KMS-11 (cell line): ENCODE results near the gene NMB.
A peak's percentile ranks its signal among the peaks of the same experiment; 100 is the strongest.
"Not testable (repeated sequence)": the region's sequence is repeated elsewhere in the genome, so short reads cannot be mapped to it uniquely, and the experiment has no call there.

Experiments used
- H2AFZ ChIP-seq: fragments of 200-600 bp; sonication (generic); 2 replicates; pipeline ENCODE4 v1.6.1; 2016; ENCODE audit warnings: antibody characterized with exemption, mixed run types, low read depth
- H3K27ac ChIP-seq: fragments of 200-600 bp; sonication (generic); 2 replicates; pipeline ENCODE4 v1.6.1; 2016; ENCODE audit warnings: mild to moderate bottlenecking, mixed run types
- H3K27me3 ChIP-seq: fragments of 200-600 bp; sonication (generic); 2 replicates; pipeline ENCODE4 v1.6.1; 2017; ENCODE audit warnings: mild to moderate bottlenecking, low read depth, mixed run types, moderate library complexity; ENCODE audit not compliant: insufficient read depth
- H3K36me3 ChIP-seq: fragments of 200-600 bp; sonication (generic); 2 replicates; pipeline ENCODE4 v1.6.1; 2017; ENCODE audit warnings: mild to moderate bottlenecking, mixed run types; ENCODE audit not compliant: insufficient read depth
- H3K4me1 ChIP-seq: fragments of 200-600 bp; sonication (generic); 2 replicates; pipeline ENCODE4 v1.6.1; 2016; ENCODE audit warnings: mild to moderate bottlenecking, low read depth, mixed run types; ENCODE audit not compliant: poor library complexity, severe bottlenecking
- H3K4me2 ChIP-seq: fragments of 200-600 bp; sonication (generic); 2 replicates; pipeline ENCODE4 v1.7.0; 2016; ENCODE audit warnings: mild to moderate bottlenecking, mixed run types
- H3K4me3 ChIP-seq: fragments of 200-600 bp; sonication (generic); IDR thresholded peaks from 2 replicates; pipeline ENCODE4 v1.6.1; 2017; ENCODE audit warnings: low read depth, low read length, mixed read lengths; ENCODE audit not compliant: insufficient read depth
- H3K79me2 ChIP-seq: fragments of 200-600 bp; sonication (generic); 2 replicates; pipeline ENCODE4 v1.6.1; 2016; ENCODE audit warnings: low read depth, mixed run types; ENCODE audit not compliant: insufficient read depth
- H3K9ac ChIP-seq: fragments of 200-600 bp; sonication (generic); 2 replicates; pipeline ENCODE4 v1.6.1; 2016; ENCODE audit warnings: mild to moderate bottlenecking, mixed run types
- H4K20me1 ChIP-seq: fragments of 200-600 bp; sonication (generic); 2 replicates; pipeline ENCODE4 v1.6.1; 2016; ENCODE audit warnings: mild to moderate bottlenecking, mixed run types; ENCODE audit not compliant: insufficient read depth
- TF ChIP-seq, protein P1 (sequence below): fragments of 200-600 bp; sonication (generic); conservative IDR thresholded peaks from 2 replicates; pipeline ENCODE4 v1.6.1; 2017; ENCODE audit warnings: low read depth, mild to moderate bottlenecking, antibody characterized with exemption, low read length, moderate library complexity, mixed read lengths

The NMB gene

DNA sequence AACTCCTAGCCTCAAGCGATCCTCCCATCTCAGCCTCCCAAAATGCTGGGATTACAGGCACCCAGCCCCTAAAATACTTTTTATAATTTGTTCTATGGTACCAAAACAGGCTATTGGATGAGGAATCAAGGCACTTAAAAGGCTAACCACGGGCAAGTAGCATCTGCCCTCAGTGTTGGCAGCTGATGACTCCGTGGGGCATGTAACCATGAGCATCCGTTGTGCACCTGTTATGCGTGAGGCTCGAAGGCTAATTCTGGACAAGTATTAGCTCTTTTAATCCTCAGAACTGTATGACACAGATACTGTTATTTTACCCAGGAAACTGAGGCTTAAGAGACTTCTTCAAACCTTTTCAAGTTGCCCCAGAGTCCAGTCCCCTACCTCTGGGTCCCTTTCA, 14.2 kb downstream of the NMB start:
- Histone ChIP-seq H4K20me1 (no peaks in the 10 kb centered on the region), H3K9ac (no peak overlapping the region), H3K4me1 (peaks cover 6% of the 10 kb centered on the region), H3K27me3 (no peaks in the 10 kb centered on the region), H3K27ac (no peak overlapping the region), H3K36me3 (no peaks in the 10 kb centered on the region; the same call in 1 of the 2 replicates), H3K4me2 (no peak overlapping the region), H2AFZ (no peak overlapping the region), H3K79me2 (no peaks in the 10 kb centered on the region), H3K4me3 (no peak overlapping the region)
- TF ChIP-seq, protein P1, sequence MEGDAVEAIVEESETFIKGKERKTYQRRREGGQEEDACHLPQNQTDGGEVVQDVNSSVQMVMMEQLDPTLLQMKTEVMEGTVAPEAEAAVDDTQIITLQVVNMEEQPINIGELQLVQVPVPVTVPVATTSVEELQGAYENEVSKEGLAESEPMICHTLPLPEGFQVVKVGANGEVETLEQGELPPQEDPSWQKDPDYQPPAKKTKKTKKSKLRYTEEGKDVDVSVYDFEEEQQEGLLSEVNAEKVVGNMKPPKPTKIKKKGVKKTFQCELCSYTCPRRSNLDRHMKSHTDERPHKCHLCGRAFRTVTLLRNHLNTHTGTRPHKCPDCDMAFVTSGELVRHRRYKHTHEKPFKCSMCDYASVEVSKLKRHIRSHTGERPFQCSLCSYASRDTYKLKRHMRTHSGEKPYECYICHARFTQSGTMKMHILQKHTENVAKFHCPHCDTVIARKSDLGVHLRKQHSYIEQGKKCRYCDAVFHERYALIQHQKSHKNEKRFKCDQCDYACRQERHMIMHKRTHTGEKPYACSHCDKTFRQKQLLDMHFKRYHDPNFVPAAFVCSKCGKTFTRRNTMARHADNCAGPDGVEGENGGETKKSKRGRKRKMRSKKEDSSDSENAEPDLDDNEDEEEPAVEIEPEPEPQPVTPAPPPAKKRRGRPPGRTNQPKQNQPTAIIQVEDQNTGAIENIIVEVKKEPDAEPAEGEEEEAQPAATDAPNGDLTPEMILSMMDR: no peak

DNA sequence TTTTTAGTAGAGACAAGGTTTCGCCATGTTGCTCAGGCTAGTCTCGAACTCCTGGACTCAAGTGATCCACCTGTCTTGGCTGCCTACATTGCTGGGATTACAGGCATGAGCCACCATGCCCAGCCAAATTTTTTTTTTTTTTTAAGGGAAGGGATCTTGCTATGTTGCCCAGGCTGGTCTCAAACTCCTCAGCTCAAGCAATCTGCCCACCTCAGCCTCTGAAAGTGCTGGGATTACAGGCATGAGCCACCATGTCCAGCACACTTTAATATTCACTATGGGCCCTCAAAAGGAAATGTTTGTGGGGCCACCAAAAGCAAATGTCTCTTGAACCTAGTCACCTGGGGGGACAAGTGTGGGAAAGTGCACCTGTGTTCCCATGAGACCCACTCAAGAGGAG, 15.4 kb downstream of the NMB start:
- H3K9ac ChIP-seq, H4K20me1 ChIP-seq, H3K79me2 ChIP-seq, H3K4me3 ChIP-seq, H3K36me3 ChIP-seq, H3K27ac ChIP-seq, H3K27me3 ChIP-seq, H2AFZ ChIP-seq, H3K4me2 ChIP-seq: not testable (repeated sequence)
- peaks cover 18% of the 10 kb centered on the region for H3K4me1 ChIP-seq

DNA sequence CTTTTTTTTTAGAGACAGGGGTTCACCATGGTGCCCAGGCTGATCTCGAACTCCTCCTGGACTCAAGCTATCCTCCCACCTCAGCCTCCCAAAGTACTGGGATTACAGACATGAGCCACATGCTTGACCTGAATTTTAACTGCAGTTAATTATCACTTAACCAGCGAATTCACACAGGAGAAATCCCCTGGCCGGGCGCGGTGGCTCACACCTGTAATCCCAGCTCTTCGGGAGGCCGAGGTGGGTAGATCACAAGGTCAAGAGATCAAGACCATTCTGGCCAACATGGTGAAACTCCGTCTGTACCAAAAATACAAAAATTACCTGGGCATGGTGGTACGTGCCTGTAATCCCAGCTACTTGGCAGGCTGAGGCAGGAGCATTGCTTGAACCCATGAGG, 16.1 kb downstream of the NMB start:
- H3K9ac ChIP-seq, H4K20me1 ChIP-seq, H3K36me3 ChIP-seq, H3K79me2 ChIP-seq, H3K27ac ChIP-seq, H3K27me3 ChIP-seq, H2AFZ ChIP-seq, H3K4me3 ChIP-seq, H3K4me2 ChIP-seq: not testable (repeated sequence)
- H3K4me1 ChIP-seq: peaks cover 21% of the 10 kb centered on the region

DNA sequence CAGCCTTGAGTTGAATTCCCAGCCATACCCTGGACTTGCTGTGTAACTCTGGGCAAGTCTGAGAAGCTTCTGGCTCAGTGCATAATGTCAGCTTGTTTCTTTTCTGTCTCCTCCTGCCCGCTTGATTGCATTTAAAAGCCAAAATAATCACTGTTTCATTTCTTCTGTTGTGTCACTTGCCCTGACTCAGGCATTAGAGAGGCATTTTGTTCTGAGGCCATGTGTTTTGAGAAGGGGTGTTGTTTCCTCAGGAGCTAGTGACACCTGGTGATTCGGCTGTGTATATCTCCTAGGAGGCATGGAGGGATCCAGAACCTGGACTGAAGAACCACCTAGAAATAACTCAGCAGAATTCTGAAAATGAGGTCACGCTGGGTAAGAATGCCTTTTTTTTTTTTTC, 19.9 kb downstream of the NMB start:
- peak overlapping the region; percentile 44 for H3K4me2 ChIP-seq
- H3K4me1 ChIP-seq: peaks cover 38% of the 10 kb centered on the region
- peak overlapping the region; percentile 20; the same call in 1 of the 2 replicates for H2AFZ ChIP-seq
- H3K4me3 ChIP-seq: no peak overlapping the region
- H3K27ac ChIP-seq: peak overlapping the region; percentile 62
- no peak overlapping the region; the same call in 1 of the 2 replicates for H3K9ac ChIP-seq
- TF ChIP-seq, protein P1: no peak
- no peaks in the 10 kb centered on the region for H3K27me3 ChIP-seq
- H4K20me1 ChIP-seq: no peaks in the 10 kb centered on the region
- no peaks in the 10 kb centered on the region; the same call in 1 of the 2 replicates for H3K79me2 ChIP-seq
- H3K36me3 ChIP-seq: no peaks in the 10 kb centered on the region

DNA sequence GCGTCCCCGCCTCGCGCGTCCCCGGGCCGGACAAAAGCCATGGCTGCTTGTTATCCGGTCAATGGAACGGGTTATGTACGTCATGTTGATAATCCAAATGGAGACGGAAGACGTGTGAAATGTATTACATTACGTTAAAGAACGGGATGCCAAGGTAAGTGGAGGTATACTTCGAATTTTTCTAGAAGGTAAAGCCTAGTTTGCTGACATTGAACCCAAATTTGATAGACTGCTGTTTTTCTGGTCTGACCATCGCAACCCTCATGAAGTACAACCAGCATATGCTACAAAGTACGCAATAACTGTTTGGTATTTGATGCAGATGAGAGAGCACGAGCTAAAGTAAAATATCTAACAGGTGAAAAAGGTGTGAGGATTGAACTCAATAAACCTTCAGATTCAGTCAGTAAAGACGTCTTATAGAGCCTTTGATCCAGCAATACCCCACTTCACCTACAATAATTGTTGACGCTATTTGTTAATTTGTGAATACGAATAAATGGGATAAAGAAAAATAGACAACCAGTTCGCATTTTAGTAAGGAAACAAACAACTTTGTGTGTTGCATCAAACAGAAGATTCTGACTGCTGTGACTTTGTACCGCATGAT, 23.7 kb downstream of the NMB start:
- TF ChIP-seq, protein P1: no peak
- H3K9ac ChIP-seq: peak overlapping the region; percentile 16; the same call in 1 of the 2 replicates
- no peaks in the 10 kb centered on the region for H3K36me3 ChIP-seq
- peaks cover 58% of the 10 kb centered on the region for H3K4me1 ChIP-seq
- H2AFZ ChIP-seq: peak overlapping the region; percentile 59; the same call in 1 of the 2 replicates
- no peaks in the 10 kb centered on the region; the same call in 1 of the 2 replicates for H3K79me2 ChIP-seq
- H4K20me1 ChIP-seq: no peaks in the 10 kb centered on the region
- H3K27me3 ChIP-seq: no peaks in the 10 kb centered on the region
- H3K4me2 ChIP-seq: peak overlapping the region; percentile 96
- no peak overlapping the region for H3K4me3 ChIP-seq
- peak overlapping the region; percentile 38; the same call in 1 of the 2 replicates for H3K27ac ChIP-seq
